Kidney epithelial cell (primary cell): ENCODE results near the gene TNPO1. TPM values are rescaled to one million over a fixed set of nuclear protein-coding genes. Genes with fewer than 3 reads are reported as not detected.
A peak's percentile ranks its signal among the peaks of the same experiment; 100 is the strongest.

Experiments
- DNase-seq: peaks from one replicate; pipeline ENCODE4 v3.0.0-alpha.2; 2010; ENCODE audit warnings: low read depth
- H3K27me3 ChIP-seq: 2 replicates; pipeline ENCODE4 v1.6.0; 2011; ENCODE audit warnings: low read length; ENCODE audit not compliant: control insufficient read depth, insufficient read depth
- H3K36me3 ChIP-seq: 2 replicates; pipeline ENCODE4 v1.5.1; 2011; ENCODE audit warnings: low read length; ENCODE audit not compliant: control insufficient read depth, insufficient read depth
- H3K4me3 ChIP-seq: 2 replicates; pipeline ENCODE4 v1.5.1; 2011; ENCODE audit warnings: low read depth, mild to moderate bottlenecking, control low read depth, low read length
- total RNA-seq: library from RNA; depleted of rRNA; stranded (reverse); fragments of >200 nt; gene quantifications from 2 replicates; pipeline ENCODE4 v1.2.3, GENCODE V29; 2015
- TF ChIP-seq, protein P1 (sequence below): IDR thresholded peaks from 2 replicates; pipeline ENCODE4 v1.5.1; 2011; ENCODE audit warnings: mild to moderate bottlenecking, moderate library complexity, low read length, control low read depth, inconsistent platforms; ENCODE audit not compliant: insufficient read depth, poor library complexity, severe bottlenecking

Gene TNPO1
- total RNA-seq, 1 donor from 2014 or later, result 118 TPM

- no peak for DNase-seq
- TF ChIP-seq, protein P1, sequence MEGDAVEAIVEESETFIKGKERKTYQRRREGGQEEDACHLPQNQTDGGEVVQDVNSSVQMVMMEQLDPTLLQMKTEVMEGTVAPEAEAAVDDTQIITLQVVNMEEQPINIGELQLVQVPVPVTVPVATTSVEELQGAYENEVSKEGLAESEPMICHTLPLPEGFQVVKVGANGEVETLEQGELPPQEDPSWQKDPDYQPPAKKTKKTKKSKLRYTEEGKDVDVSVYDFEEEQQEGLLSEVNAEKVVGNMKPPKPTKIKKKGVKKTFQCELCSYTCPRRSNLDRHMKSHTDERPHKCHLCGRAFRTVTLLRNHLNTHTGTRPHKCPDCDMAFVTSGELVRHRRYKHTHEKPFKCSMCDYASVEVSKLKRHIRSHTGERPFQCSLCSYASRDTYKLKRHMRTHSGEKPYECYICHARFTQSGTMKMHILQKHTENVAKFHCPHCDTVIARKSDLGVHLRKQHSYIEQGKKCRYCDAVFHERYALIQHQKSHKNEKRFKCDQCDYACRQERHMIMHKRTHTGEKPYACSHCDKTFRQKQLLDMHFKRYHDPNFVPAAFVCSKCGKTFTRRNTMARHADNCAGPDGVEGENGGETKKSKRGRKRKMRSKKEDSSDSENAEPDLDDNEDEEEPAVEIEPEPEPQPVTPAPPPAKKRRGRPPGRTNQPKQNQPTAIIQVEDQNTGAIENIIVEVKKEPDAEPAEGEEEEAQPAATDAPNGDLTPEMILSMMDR, result no peak
- no peak overlapping the region for H3K4me3 ChIP-seq
- no peaks in the 10 kb centered on the region for H3K36me3 ChIP-seq
- no peaks in the 10 kb centered on the region for H3K27me3 ChIP-seq
These were observed 135.4 kb downstream of the TNPO1 start for GRCh38 chr5:72951671-72952468.

DNA sequence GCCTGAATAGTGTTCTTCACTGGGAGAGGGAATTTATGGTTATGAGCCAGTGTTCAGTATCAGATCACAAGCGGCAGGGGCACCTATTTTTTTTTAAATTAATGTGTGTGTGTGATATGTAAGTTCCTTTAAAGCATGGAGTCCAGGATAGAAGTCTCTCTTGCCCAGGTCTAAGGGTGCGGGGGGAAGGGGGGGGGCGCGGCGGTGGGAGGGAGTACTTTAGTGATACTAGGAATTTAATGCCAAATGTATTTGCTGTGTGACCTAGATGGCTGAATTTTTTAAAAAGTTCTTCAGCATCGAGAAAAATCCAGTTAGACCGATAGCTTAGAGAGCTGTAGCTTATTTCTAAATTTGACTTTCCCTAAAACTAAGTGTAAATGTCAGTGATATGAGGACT, 137.9 kb downstream of the TNPO1 start:
- no peaks in the 10 kb centered on the region for H3K27me3 ChIP-seq
- no peak overlapping the region for H3K4me3 ChIP-seq
- DNase-seq, result no peak
- H3K36me3 ChIP-seq, result no peaks in the 10 kb centered on the region
- TF ChIP-seq, protein P1, result no peak

- Histone ChIP-seq H3K4me3 (peak overlapping the region; percentile 68), H3K36me3 (no peaks in the 10 kb centered on the region), H3K27me3 (no peaks in the 10 kb centered on the region)
- TF ChIP-seq, protein P1, result no peak
- DNase-seq, result no peak
These were observed 138.8 kb downstream of the TNPO1 start for GRCh38 chr5:72955143-72955767.

DNA sequence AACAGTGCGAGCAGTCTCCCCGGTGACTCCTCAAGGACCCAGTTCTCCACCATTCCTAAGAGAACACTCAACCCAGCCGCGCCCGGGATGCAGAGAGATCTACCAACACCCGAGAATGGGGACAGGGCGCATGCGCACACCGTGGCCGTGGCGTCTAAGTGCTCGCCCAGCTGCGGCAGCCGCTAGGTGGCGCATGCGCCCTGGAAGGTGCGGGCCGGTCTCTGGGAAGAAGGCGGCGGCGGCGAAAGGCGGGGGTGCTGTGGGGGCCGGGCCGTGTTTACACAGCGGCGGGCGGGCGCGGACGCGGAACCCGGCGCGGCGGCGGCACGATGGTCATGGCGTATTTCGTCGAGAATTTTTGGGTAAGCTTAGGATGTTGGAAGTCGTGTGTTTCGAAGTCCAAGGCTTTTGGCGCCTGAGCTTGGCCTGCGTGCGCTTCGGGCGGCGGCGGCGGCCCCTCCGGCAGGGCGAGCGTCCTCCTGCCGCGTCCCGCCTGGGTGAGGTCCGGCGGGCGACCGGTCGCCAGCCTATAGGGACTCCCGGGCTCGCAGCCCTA, 139.4 kb downstream of the TNPO1 start, which contains the start of gene FCHO2:
Gene FCHO2 (plus strand): TSS at position 274 of the 556 bp plus-strand sequence. CDS start 56 bp downstream, at position 330.
- H3K4me3 ChIP-seq, result peak within 1 kb of the TSS; percentile 68
- no peaks in the 10 kb centered on the region for H3K36me3 ChIP-seq
- H3K27me3 ChIP-seq, result no peaks in the 10 kb centered on the region
- DNase-seq, result peak; percentile 77
- TF ChIP-seq, protein P1, result peak; percentile 78

DNA sequence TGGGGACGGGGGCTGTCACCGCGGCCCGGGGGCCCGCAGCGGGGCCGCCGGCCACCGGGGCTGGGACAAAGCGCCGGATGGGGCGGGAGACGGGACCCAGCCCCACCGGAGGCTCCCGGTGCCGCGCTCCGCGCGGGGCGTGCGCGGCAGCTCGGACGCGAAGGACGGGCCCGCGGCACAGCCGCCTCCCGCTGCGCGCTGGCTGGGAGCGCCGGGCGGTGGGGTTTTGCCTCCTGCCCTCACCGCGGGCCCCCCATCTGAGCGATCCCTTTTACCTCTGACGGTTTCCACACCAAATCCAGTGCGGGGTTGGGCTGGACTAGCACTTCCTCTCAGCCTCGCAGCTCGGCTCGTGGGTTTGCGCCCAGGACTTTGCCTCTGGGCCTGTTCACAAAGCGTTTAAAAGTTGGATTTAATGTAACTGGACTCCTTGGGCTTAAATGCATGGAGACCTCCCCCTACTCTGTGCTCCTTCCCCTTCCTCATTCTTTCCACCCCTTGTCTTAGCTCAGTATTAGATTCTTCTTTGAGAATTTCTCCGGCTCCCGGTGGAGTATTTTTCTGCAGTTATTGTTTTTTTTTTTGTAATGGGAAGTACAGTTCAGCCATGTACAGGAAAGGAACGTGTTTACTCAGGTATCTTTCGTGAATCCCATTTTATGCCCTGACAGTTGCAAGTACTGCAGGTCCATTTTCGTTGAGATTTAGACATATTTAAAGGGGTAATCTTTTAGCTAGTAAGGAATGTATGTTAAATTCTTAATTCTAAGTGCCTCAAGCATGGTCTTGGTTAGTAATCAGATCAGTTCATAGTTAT, 140.1 kb downstream of the TNPO1 start:
- H3K4me3 ChIP-seq, result peak overlapping the region; percentile 68
- H3K36me3 ChIP-seq, result no peaks in the 10 kb centered on the region
- H3K27me3 ChIP-seq, result no peaks in the 10 kb centered on the region
- TF ChIP-seq, protein P1, result no peak
- DNase-seq, result no peak
